GM18951 (cell line): ENCODE results near the gene HOGA1.

ENCODE experiments used
- POLR2A ChIP-seq: IDR thresholded peaks from 4 replicates; pipeline ENCODE4 v1.6.1; 2011; ENCODE audit warnings: mild to moderate bottlenecking; ENCODE audit not compliant: insufficient read length, insufficient read depth; ENCODE audit errors: extremely low read depth
- in situ Hi-C: fragments of 300-500 bp; cut with MboI; formaldehyde crosslinking; loops from one replicate; pipeline ENCODE4 v1.12.0; 2022; ENCODE audit warnings: low sequenced_read_pairs, mixed read lengths, inconsistent platforms; ENCODE audit not compliant: unreplicated experiment

The HOGA1 gene

DNA sequence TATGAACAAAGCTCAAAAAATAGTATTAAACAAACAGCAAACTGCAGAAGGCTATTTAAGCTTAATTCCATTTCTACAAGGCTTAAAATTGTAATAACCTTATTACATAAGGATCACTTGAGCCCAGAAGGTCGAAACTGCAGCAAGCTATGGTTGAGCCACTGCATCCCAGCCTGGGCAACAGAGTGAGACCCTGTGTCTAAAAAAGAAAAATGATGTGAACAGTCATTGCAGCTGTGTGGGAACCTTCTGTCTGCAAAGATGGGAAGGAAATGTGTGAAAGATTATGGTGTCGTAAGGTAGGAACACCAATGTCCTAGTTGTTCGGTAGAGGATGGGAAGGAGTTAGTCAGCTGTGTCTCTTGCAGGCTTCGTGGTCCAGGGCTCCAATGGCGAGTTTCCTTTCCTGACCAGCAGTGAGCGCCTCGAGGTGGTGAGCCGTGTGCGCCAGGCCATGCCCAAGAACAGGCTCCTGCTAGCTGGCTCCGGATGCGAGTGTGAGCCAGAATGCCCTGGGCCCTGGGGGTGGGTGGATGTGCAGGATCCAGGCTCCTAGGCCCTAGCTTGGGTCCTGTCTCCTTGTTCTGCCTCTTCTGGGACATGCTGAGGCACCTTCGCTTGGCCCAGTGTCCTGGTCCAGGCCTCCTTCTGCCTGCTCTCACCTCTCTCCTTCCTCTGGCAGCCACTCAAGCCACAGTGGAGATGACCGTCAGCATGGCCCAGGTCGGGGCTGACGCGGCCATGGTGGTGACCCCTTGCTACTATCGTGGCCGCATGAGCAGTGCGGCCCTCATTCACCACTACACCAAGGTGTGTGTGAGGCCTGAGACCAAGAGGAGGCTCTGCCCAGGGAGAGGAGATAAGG is 14.4 kb downstream of the HOGA1 start:
- in situ Hi-C loops: no loop called here
- TF ChIP-seq POLR2A: no peak

DNA sequence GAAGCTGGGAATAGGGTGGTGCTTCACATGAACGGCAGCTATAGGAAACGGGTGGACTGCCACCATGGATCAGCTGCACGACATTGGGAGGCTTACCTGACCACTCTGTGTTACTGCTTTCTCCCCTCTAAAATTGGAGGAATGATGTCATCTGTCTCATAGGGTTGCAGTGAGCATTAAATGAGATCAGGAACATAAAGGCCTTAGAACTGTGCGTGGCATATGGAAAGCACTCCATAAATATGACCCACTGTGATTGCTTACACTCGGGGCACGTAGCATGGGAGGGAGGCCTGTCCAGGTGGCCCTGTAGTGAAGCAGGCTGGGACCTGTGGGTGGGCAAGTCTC is 15.1 kb downstream of the HOGA1 start:
- in situ Hi-C loops: no loop called here
- TF ChIP-seq POLR2A: no peak

DNA sequence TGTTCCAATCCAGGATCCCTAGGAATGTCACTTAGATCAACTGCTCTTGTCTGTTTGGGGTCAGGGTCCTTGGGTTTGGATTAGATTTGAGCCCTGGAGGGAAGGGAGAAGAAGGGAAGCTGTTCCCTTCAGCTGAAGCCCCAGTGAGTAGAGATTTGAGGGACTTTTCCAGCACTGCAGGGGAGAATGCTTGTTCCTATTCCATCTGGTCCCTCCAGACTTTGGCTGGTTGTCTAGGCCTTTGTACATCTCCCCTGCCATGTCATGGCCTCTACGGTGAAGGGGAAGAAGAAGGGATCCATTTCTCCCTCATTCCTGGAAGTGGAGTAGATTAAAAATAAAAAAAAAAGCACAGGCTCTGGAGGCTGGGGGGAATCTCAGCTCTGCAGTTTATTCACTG is 16.4 kb downstream of the HOGA1 start:
- in situ Hi-C loops: no loop called here
- no peak for TF ChIP-seq POLR2A

DNA sequence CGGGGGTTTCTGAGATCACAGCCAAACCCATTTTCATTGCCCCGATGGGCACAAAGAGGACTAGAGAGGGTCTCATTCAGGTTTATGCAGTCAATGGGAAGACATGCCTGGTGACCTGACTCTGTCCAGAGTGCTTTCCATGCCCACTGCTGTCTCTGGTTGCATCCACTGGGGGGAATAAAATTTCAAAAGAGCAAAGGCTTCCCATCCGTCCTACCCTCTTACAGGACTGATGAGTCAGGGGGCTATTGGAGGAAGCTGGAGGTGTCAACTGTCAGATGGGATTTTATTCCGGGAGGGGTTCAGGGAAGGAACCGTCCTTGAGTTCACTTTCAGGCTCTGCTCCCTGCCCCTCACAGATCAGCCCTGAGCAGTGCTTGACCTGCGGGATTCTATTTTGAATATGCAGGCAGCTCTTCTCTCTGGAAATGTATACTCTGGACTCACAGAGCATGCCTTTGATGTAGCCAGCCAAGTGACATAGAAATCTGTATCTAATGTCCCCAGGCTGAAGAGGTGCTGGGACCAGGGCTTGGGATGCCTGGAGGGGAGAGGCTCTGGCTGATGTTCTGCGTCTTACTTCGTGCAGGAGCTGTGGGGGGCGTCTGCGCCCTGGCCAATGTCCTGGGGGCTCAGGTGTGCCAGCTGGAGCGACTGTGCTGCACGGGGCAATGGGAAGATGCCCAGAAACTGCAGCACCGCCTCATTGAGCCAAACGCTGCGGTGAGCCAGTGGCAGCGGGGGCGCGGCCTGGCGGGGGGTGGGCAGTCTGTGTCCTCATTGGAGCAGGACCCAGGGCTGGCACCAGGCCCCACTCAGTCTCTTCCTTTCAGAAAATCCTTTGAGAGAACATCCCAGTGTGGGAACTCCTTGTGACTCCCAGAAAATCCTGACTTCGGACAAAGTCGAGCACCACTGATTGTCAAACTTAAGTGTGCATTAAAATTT is 17.4 kb downstream of the HOGA1 start:
- TF ChIP-seq POLR2A: no peak
- in situ Hi-C loops: no loop called here

DNA sequence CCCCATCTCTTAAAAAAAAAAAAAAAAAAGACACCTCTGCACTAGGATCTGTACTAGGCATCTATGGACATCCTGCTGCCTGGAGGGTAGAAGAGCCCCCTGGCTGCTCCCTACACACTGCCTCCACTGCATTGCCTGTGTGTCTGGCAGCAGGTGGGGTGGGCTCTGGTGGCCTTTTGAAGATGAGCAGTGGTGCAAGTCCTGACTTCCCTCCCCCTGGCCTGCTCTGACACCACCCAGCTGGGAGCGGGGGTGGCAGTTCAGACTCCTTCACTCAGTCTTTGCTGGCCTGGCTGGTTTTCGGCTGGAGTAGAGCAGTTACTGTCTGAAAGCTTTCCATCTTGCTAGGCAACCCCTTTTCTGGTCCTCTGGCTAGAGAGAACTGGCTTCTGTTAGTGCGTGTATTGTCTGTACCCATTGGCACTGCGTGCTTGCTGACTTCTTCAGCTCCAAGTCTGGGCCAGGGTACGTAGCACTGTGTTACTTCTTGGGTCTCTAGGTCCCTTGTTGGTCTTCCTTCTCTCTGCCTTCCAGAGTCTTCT is 23.0 kb downstream of the HOGA1 start:
- in situ Hi-C loops: no loop called here
- TF ChIP-seq POLR2A: no peak

DNA sequence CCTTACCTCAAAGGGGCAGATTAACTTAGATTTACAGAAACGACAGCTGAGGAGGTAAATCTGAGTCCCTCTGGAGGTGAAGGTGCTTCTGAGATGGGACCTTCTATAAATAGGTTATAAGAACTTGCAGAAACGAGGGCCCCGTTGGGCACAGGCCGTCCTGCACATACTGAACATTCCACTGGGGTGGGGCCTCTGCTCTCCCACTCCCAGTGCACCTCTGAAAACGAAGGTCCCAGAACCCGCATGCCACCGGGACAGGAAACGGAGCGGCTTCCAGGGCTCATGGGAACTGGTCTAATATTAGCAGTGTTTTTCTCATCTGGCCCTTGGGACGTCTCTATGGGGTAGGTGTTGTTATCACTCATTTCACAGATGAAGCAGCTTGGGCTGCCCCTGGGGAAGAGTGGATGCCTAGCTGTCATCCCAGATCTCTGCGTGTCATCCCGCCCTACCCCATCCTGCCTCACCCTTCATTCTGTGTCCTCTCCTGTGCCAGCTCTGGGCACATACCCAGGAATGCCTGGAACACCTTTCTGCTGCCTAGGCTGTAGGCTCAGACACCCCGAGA is 24.9 kb downstream of the HOGA1 start:
- in situ Hi-C loops: no loop called here
- no peak for TF ChIP-seq POLR2A

DNA sequence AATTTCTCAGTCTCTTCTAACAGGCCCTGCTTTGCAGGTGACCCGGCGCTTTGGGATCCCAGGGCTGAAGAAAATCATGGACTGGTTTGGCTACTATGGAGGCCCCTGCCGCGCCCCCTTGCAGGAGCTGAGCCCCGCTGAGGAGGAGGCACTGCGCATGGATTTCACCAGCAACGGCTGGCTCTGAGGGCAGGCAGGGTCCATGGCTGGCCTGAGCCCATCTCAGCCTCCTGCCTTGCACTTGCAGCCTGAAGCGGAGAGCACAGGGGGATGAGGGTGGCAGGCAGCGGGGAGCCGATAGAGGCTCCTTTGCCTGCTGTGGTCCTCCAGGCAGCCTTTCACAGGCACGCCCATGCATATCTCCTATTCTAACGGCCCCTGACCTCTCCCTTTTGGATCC is 27.3 kb downstream of the HOGA1 start:
- in situ Hi-C loops: no loop called here
- no peak for TF ChIP-seq POLR2A

DNA sequence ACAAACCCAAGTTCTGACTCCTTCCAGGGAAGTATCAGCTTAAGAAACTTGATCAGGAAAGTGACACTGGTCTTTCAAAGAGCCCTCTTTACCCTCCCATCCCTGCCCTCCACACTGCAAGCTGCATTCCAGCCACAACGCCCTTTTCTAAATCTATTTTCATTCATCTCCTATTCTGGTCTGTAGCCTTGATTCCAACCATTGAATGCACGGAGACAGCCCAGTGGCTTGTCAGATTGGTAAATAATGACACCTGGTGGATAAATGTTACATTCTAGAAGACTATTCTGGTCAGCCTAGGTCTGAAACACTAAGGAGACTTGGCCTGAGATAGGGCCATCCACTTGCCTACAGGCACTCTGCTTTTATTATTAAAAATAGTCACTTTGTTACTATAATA is 28.2 kb downstream of the HOGA1 start:
- no peak for TF ChIP-seq POLR2A
- in situ Hi-C loops: no loop called here

DNA sequence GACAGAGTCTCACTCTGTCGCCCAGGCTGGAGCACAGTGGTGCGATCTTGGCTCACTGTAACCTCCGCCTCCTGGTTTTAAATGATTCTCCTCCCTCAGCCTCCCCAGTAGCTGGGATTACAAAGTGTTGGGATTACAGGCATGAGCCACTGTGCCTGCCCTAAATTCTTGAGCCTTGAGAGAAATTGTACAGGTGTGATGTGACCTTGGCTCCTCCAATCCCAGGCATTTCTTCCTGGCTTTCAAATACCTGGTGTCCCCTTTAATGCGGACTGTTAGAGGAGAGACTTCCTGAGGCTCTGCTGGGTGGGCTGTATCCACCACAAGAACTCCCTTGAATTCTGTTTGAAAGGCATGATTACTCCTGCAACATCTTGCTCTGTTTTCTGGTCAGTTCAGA is 34.1 kb downstream of the HOGA1 start:
- in situ Hi-C loops: no loop called here

DNA sequence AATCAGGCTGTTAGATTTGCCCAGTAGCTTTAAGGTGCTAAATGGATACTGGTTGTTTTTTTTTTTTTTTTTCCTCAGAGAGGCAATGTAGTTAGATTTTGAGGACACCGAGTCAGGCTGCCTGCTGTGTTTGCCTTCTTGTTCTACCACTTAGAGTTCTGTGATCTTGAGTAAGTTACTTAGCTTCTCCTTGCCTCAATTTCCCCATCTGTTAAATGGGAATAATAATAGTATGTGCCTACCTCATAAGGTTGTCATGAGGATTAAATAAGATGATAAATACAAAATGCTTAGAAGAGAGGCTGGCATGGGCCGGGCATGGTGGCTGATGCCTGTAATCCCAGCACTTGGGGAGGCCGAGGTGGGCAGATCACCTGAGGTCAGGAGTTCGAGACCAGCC is 34.5 kb downstream of the HOGA1 start:
- TF ChIP-seq POLR2A: no peak
- in situ Hi-C loops: no loop called here

More for the DNA sequence above, 34.1 kb downstream of the HOGA1 start:
- no peak for TF ChIP-seq POLR2A

DNA sequence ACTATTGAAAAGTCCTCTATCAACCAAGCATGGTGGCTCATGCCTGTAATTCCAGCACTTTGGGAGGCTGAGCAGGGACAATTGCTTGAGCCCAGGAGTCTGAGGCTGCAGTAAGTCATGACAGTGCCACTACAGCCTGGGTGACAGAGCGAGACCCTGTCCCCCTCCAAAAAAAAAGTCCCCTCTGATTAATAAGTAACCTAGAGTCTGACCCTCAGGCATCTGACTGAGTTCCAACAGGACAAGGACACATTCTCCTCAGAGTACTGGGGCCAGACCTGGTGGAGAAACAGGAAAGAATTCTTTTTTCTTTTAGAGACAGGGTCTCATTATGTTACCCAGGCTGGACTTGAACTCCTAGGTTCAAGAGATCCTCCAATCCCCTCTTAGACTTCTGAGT is 39.1 kb downstream of the HOGA1 start:
- TF ChIP-seq POLR2A: no peak
- in situ Hi-C loops: no loop called here

DNA sequence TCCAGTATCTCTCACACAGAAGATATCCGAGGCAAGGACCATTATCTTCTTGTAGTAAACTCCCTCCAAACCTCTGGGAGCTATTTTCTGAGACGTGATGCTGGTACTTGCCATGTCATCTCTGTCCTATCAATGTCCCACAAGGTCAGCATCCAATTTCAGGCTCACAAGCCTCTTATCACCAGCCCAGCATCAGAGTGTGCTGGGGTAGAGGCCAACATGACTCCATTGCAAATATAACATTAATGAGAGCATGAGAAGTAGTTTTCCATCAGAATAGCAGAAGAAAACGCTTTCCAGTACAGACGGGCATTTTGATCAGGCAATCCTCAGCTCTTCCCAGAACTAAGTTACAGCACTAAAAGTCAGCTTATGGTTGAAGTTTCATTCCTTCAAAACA is 43.5 kb downstream of the HOGA1 start:
- in situ Hi-C loops: no loop called here
- no peak for TF ChIP-seq POLR2A

DNA sequence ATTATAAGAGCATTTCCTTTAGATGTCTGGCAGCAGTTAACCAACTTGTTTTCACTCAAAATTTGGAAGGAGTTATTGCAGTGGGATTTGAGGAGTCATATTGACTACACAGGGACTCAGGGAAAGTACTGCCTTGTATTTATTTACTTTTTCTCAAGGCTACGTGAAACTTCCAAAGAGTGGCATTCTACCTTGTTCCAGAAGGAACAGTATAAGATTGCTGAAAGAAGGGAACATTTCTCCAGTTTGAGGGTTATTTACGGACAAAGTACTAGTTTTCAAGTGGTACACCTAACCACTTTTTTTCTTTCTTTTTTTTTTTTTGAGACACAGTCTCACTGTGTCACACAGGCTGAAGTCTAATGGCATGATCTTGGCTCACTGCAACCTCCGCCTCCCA is 44.0 kb downstream of the HOGA1 start:
- in situ Hi-C loops: no loop called here
- no peak for TF ChIP-seq POLR2A
